Activated naive CD8-positive, alpha-beta T cell treated with anti-CD3 and anti-CD28 coated beads, Interleukin-2, amount 10 ng/mL, durations not matched to agents 7 days and 5 days (primary cell): ENCODE results near the gene IFNB1. TPM values are rescaled to one million over a fixed set of nuclear protein-coding genes. Genes with fewer than 3 reads are reported as not detected.

Experiments
- total RNA-seq, 2 experiments: library from RNA; stranded (reverse); gene quantifications; one replicate each; pipeline ENCODE4 v1.2.3, GENCODE V29; 2021

Gene IFNB1
- total RNA-seq, 2 experiments from 2014 or later: 0.37 to 0.61 TPM

Other genes with a start within 250 kb of the IFNB1 start
- gene HACD4, start 46.3 kb downstream of the IFNB1 start, total RNA-seq: 10 to 100 TPM; 16.6 to 17.5 TPM
- gene IFNW1, start 63.9 kb upstream of the IFNB1 start, total RNA-seq: not detected
- gene IFNA21, start 88.7 kb upstream of the IFNB1 start, total RNA-seq: not detected
- not detected for gene IFNA4, start 109.6 kb upstream of the IFNB1 start, total RNA-seq
- gene IFNA7, start 124.3 kb upstream of the IFNB1 start, total RNA-seq: not detected
- gene IFNA10, start 129.2 kb upstream of the IFNB1 start, total RNA-seq: not detected
- not detected for gene IFNA16, start 139.4 kb upstream of the IFNB1 start, total RNA-seq
- not detected for gene IFNA17, start 150.3 kb upstream of the IFNB1 start, total RNA-seq
- gene IFNA14, start 162.1 kb upstream of the IFNB1 start, total RNA-seq: not detected
- gene IFNA5, start 227.4 kb upstream of the IFNB1 start, total RNA-seq: under 1 TPM in 1 of 2 experiments, not detected in 1; 0.31 TPM